Endothelial cell of umbilical vein (primary cell): Measurements from ENCODE around the gene STK10. TPM values are rescaled to one million over a fixed set of nuclear protein-coding genes. Genes with fewer than 3 reads are reported as not detected.

Experiments
- BruUV-seq: library from RNA; stranded (reverse); fragments of 400-500 nt; replicated peaks from 2 replicates; lab custom pipeline; 2021; lab: Mats Ljungman, UMichigan
- CTCF ChIA-PET: fragments of 300-600, 350-600 bp; sonication (Branson Sonifier 250); formaldehyde crosslinking; loops from one replicate; lab custom pipeline; 2021; ENCODE audit warnings: antibody characterized with exemption, inconsistent platforms; lab: Charles Lee
- POLR2A ChIA-PET: fragments of 300-600, 350-600 bp; sonication (Branson Sonifier 250); formaldehyde crosslinking; loops from one replicate; lab custom pipeline; 2021; ENCODE audit warnings: antibody characterized with exemption, inconsistent platforms; lab: Charles Lee
- DNase-seq: peaks from one replicate; pipeline ENCODE4 v3.0.0-alpha.2; 2011; ENCODE audit warnings: low read depth, low spot score
- FAIRE-seq: peaks from 2 replicates; lab custom pipeline; 2011; peaks lifted over from hg19 to GRCh38; lab: Jason Lieb, UNC
- H2AFZ ChIP-seq: 2 replicates; pipeline ENCODE4 v1.6.0; 2012; ENCODE audit warnings: low read depth, low read length, control low read depth, inconsistent platforms
- H3K27ac ChIP-seq: 2 replicates; pipeline ENCODE4 v1.5.1; 2011; ENCODE audit warnings: low read depth, mild to moderate bottlenecking, control low read depth, low read length, moderate library complexity; ENCODE audit not compliant: insufficient read depth
- H3K27me3 ChIP-seq, 2 experiments: 2 replicates each; pipeline versions ENCODE4 v1.6.0 to v1.6.1; 2011; ENCODE audit warnings: low read length in 2 of 2, mixed read lengths in 1 of 2; ENCODE audit not compliant: control insufficient read depth in 2 of 2, insufficient read depth in 2 of 2
- H3K36me3 ChIP-seq, 2 experiments: 2 replicates in 1 of 2; 3 replicates in 1 of 2; pipeline ENCODE4 v1.5.1; 2011; ENCODE audit warnings: low read length in 2 of 2, mild to moderate bottlenecking in 1 of 2, moderate library complexity in 1 of 2; ENCODE audit not compliant: control insufficient read depth in 2 of 2, insufficient read depth in 2 of 2; ENCODE audit errors: extremely low read depth in 1 of 2
- H3K4me1 ChIP-seq: 3 replicates; pipeline ENCODE4 v1.5.1; 2011; ENCODE audit warnings: mild to moderate bottlenecking, low read length; ENCODE audit not compliant: control insufficient read depth, insufficient read depth; ENCODE audit errors: extremely low read depth
- H3K4me2 ChIP-seq: 2 replicates; pipeline ENCODE4 v1.6.1; 2011; ENCODE audit warnings: low read length, control low read depth, mixed read lengths; ENCODE audit not compliant: insufficient read depth
- H3K4me3 ChIP-seq, 3 experiments: fragments of 200-600 bp in 1 of 3; sonication (generic), shearing (Covaris generic) in 1 of 3; replicated peaks in 1 of 3; 2 replicates each; pipeline ENCODE4 v1.5.1; 2011 to 2016; ENCODE audit warnings: control low read depth in 3 of 3, low read length in 3 of 3, mild to moderate bottlenecking in 2 of 3, inconsistent platforms in 1 of 3, low read depth in 1 of 3, moderate library complexity in 1 of 3; ENCODE audit not compliant: insufficient read depth in 1 of 3
- H3K79me2 ChIP-seq: 2 replicates; pipeline ENCODE4 v1.6.0; 2012; ENCODE audit warnings: low read length, inconsistent platforms; ENCODE audit not compliant: control insufficient read depth, insufficient read depth
- H3K9ac ChIP-seq: replicated peaks from 2 replicates; pipeline ENCODE3; 2011; ENCODE audit warnings: low read length, control low read depth; ENCODE audit not compliant: insufficient read depth; ENCODE audit errors: extremely low read depth
- H3K9me1 ChIP-seq: replicated peaks from 3 replicates; pipeline ENCODE4 v1.6.0; 2011; ENCODE audit warnings: mild to moderate bottlenecking, low read length; ENCODE audit not compliant: control insufficient read depth, insufficient read depth; ENCODE audit errors: extremely low read depth
- H3K9me3 ChIP-seq: replicated peaks from 2 replicates; pipeline ENCODE4 v1.5.1; 2012; ENCODE audit warnings: low read length, inconsistent platforms; ENCODE audit not compliant: control insufficient read depth, insufficient read depth
- H4K20me1 ChIP-seq: replicated peaks from 2 replicates; pipeline ENCODE3; 2011; ENCODE audit warnings: mild to moderate bottlenecking, low read length; ENCODE audit not compliant: control insufficient read depth, insufficient read depth; ENCODE audit errors: extremely low read depth
- EZH2 ChIP-seq: IDR thresholded peaks from 2 replicates; pipeline ENCODE4 v1.6.1; 2012; ENCODE audit warnings: borderline replicate concordance, low read depth, mild to moderate bottlenecking, moderate library complexity, low read length, inconsistent platforms; ENCODE audit not compliant: severe bottlenecking
- FOS ChIP-seq: IDR thresholded peaks from 2 replicates; pipeline ENCODE4 v1.6.1; 2011; ENCODE audit warnings: mild to moderate bottlenecking, low read length, moderate library complexity, borderline replicate concordance; ENCODE audit not compliant: insufficient read depth
- GATA2 ChIP-seq: IDR thresholded peaks from 2 replicates; pipeline ENCODE4 v1.7.0; 2011; ENCODE audit warnings: low read depth, mild to moderate bottlenecking, moderate library complexity, mixed read lengths, low read length; ENCODE audit not compliant: insufficient read length, insufficient read depth
- JUN ChIP-seq: IDR thresholded peaks from 2 replicates; pipeline ENCODE4 v1.6.1; 2011; ENCODE audit warnings: borderline replicate concordance, low read depth; ENCODE audit not compliant: insufficient read length, insufficient read depth
- MYC ChIP-seq: IDR thresholded peaks from one replicate; pipeline ENCODE4 v1.6.1; 2011; ENCODE audit warnings: mild to moderate bottlenecking, low read depth, low read length
- POLR2A ChIP-seq: IDR thresholded peaks from 2 replicates; pipeline ENCODE4 v1.6.1; 2012; ENCODE audit warnings: low read depth, mild to moderate bottlenecking, control low read depth, low read length
- POLR2AphosphoS5 ChIP-seq: IDR thresholded peaks from 2 replicates; pipeline ENCODE4 v1.6.1; 2012; ENCODE audit warnings: low read depth, mild to moderate bottlenecking, control low read depth, low read length, moderate library complexity; ENCODE audit not compliant: insufficient read depth
- dilution Hi-C: fragments of 300-500 bp; cut with MboI; formaldehyde crosslinking; loops from one replicate; pipeline ENCODE4 v1.15.0; 2019; ENCODE audit warnings: low sequenced_read_pairs; ENCODE audit not compliant: extremely low pct_ligation_motif_present
- intact Hi-C: fragments of 100-400 bp; cut with micrococcal nuclease; formaldehyde crosslinking; loops from one replicate; pipeline ENCODE4 v1.10.0; 2022
- polyA plus RNA-seq, 4 experiments: library from polyadenylated mRNA; depleted of rRNA in 3 of 4; stranded (reverse) in 3 of 4; unstranded in 1 of 4; fragments of >200 nt; gene quantifications; 2 replicates each; pipeline versions ENCODE4 v1.2.1 to v1.2.3, GENCODE V29; 2011 to 2012; ENCODE audit warnings: missing spikeins in 1 of 4
- total RNA-seq: library from RNA; stranded (reverse); gene quantifications from 2 replicates; pipeline ENCODE4 v1.2.3, GENCODE V29; 2021
- TF ChIP-seq, protein P1 (sequence below), 2 donors: IDR thresholded peaks; 1 replicate in 1 of 2; 2 replicates in 1 of 2; pipeline ENCODE4 v1.5.1; 2011; ENCODE audit warnings: low read length in 2 of 2, mild to moderate bottlenecking in 2 of 2, moderate library complexity in 2 of 2, control low read depth in 1 of 2, inconsistent platforms in 1 of 2, low read depth in 1 of 2; ENCODE audit not compliant: insufficient read depth in 1 of 2; ENCODE audit errors: extremely low read depth in 1 of 2
- TF ChIP-seq, protein P2 (sequence below): IDR thresholded peaks from 2 replicates; pipeline ENCODE4 v1.6.1; 2011; ENCODE audit not compliant: insufficient read depth, insufficient read length

STK10 gene
- total and polyA plus RNA-seq, 2 donors (not counting 3 experiments of a cell fraction or from before 2014, with no cell fraction given), result 16.9 to 47.2 TPM

DNA sequence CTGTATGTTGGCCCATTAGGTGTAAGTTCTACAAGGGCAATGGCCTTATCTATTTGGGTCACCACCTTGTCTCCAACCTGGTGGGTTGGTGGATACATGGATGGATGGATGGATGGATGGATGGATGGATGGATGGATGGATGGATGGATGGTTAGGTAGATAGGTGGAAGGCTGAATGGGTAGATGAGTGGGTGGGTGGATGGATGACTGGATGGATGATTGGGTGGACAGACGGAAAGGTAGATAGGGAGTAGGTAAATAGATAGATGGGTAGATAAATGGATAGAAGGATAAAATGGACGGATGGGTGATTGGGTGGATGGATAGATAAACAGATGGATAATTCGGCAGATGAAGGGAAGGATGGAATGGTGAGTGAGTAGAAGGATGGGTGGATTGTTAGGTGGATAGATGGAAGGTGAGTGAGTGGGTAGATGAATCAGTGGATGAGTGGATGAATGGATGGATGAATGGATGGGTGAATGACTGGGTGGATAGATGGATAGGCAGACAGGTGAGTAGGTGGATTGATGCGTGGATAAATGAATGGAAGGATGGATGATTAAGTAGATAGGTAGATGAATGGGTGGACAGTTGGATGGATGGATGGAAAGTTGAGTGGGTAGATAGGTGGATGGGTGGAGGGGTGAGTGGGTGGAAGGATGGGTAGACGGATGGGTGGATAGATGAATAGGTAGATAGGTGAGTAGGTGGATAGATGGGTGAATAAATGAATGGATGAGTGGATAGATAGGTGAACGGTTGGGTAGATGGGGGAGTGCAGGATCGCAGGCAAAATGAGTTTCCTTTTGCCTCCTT is 98.5 kb downstream of the STK10 start:
- ChIA-PET CTCF (interaction anchor here (1.0 to 1.7 kb wide), 3 partner anchors 99 to 178 kb away, joined by 3 to 5 read pairs (median 4); partner anchors contain the start of gene STK10), POLR2A (no interaction called here)
- no peak overlapping the region for H3K9ac ChIP-seq
- DNase-seq (no peak), FAIRE-seq (no peak)
- no peak overlapping the region for H3K27ac ChIP-seq
- no TSS peak for BruUV-seq
- H3K27me3 ChIP-seq, result no peaks in the 10 kb centered on the region
- no peaks in the 10 kb centered on the region for H3K9me1 ChIP-seq
- peaks cover 0 to 12% of the 10 kb centered on the region in 2 experiments for H3K36me3 ChIP-seq
- dilution Hi-C loops (no loop called here), intact Hi-C loops (no loop called here)
- no peaks in the 10 kb centered on the region for H3K4me1 ChIP-seq
- H4K20me1 ChIP-seq, result no peaks in the 10 kb centered on the region
- H3K9me3 ChIP-seq, result no peaks in the 10 kb centered on the region
- H3K79me2 ChIP-seq, result no peaks in the 10 kb centered on the region
- TF ChIP-seq POLR2AphosphoS5, result no peak
- no peak for TF ChIP-seq MYC
- TF ChIP-seq GATA2, result no peak
- no peak for TF ChIP-seq EZH2
- no peak for TF ChIP-seq POLR2A
- TF ChIP-seq FOS, result no peak
- no peak for TF ChIP-seq JUN
- TF ChIP-seq, protein P1, sequence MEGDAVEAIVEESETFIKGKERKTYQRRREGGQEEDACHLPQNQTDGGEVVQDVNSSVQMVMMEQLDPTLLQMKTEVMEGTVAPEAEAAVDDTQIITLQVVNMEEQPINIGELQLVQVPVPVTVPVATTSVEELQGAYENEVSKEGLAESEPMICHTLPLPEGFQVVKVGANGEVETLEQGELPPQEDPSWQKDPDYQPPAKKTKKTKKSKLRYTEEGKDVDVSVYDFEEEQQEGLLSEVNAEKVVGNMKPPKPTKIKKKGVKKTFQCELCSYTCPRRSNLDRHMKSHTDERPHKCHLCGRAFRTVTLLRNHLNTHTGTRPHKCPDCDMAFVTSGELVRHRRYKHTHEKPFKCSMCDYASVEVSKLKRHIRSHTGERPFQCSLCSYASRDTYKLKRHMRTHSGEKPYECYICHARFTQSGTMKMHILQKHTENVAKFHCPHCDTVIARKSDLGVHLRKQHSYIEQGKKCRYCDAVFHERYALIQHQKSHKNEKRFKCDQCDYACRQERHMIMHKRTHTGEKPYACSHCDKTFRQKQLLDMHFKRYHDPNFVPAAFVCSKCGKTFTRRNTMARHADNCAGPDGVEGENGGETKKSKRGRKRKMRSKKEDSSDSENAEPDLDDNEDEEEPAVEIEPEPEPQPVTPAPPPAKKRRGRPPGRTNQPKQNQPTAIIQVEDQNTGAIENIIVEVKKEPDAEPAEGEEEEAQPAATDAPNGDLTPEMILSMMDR (IDR thresholded peaks at IDR 0.05; ENCODE audit: extremely low read depth in 1 of 2, insufficient read depth in 1 of 2, low read depth in 1 of 2, low read length in 2 of 2), result no peak
- TF ChIP-seq, protein P2, sequence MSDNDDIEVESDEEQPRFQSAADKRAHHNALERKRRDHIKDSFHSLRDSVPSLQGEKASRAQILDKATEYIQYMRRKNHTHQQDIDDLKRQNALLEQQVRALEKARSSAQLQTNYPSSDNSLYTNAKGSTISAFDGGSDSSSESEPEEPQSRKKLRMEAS, result no peak
- no peak overlapping the region for H2AFZ ChIP-seq
- H3K4me3 ChIP-seq, result no peak overlapping the region
- H3K4me2 ChIP-seq, result no peak overlapping the region
